Neutrophil (primary cell): ENCODE data around the gene PYDC2.

ENCODE experiments used
- H3K27ac ChIP-seq: fragments of 200-600 bp; sonication (generic); 2 replicates; pipeline ENCODE4 v1.5.1; 2016; ENCODE audit warnings: mild to moderate bottlenecking, moderate library complexity
- H3K27me3 ChIP-seq: fragments of 200-600 bp; sonication (generic); 2 replicates; pipeline ENCODE4 v1.6.0; 2016; ENCODE audit warnings: mild to moderate bottlenecking
- H3K36me3 ChIP-seq: fragments of 200-600 bp; sonication (generic); 2 replicates; pipeline ENCODE4 v1.5.1; 2017
- H3K4me1 ChIP-seq, 2 experiments: fragments of 200-600 bp in 1 of 2; sonication (generic) in 1 of 2; 1 replicate in 1 of 2; 2 replicates in 1 of 2; pipeline versions ENCODE4 v1.5.1 to v1.6.1; 2013 to 2016; ENCODE audit warnings: low read depth in 1 of 2, low read length in 1 of 2, mild to moderate bottlenecking in 1 of 2, moderate library complexity in 1 of 2; ENCODE audit not compliant: control insufficient read depth in 1 of 2, insufficient read depth in 1 of 2
- H3K4me3 ChIP-seq, 2 experiments: fragments of 200-600 bp in 1 of 2; sonication (generic) in 1 of 2; 1 replicate in 1 of 2; 2 replicates in 1 of 2; pipeline ENCODE4 v1.5.1; 2013 to 2016; ENCODE audit warnings: low read depth in 1 of 2, low read length in 1 of 2, mild to moderate bottlenecking in 1 of 2, moderate library complexity in 1 of 2
- H3K9me3 ChIP-seq: fragments of 200-600 bp; sonication (generic); 2 replicates; pipeline ENCODE4 v1.5.1; 2016
- CTCF ChIP-seq: fragments of 200-600 bp; sonication (generic); IDR thresholded peaks from 2 replicates; pipeline ENCODE4 v1.5.1; 2016; ENCODE audit warnings: antibody characterized with exemption

Gene PYDC2

GRCh38 chr3:191484461-191484860 is 23.5 kb downstream of the PYDC2 start:
- no peak for TF ChIP-seq CTCF
- Histone ChIP-seq H3K9me3 (no peaks in the 10 kb centered on the region), H3K27ac (no peak overlapping the region), H3K27me3 (no peaks in the 10 kb centered on the region), H3K36me3 (no peaks in the 10 kb centered on the region), H3K4me1 (no peaks in the 10 kb centered on the region), H3K4me3 (no peak overlapping the region)

- H3K9me3 ChIP-seq: no peaks in the 10 kb centered on the region
- no peak overlapping the region for H3K4me3 ChIP-seq
- no peaks in the 10 kb centered on the region for H3K36me3 ChIP-seq
- no peaks in the 10 kb centered on the region for H3K4me1 ChIP-seq
- TF ChIP-seq CTCF: no peak
- no peak overlapping the region for H3K27ac ChIP-seq
- no peaks in the 10 kb centered on the region for H3K27me3 ChIP-seq
Measured at GRCh38 chr3:191492601-191493000, 31.6 kb downstream of the PYDC2 start.

- Histone ChIP-seq H3K27me3 (no peaks in the 10 kb centered on the region), H3K27ac (no peak overlapping the region), H3K4me1 (no peaks in the 10 kb centered on the region), H3K9me3 (no peaks in the 10 kb centered on the region), H3K4me3 (no peak overlapping the region), H3K36me3 (no peaks in the 10 kb centered on the region)
- no peak for TF ChIP-seq CTCF
Measured at GRCh38 chr3:191493336-191493735, 32.4 kb downstream of the PYDC2 start.

- Histone ChIP-seq H3K9me3 (no peaks in the 10 kb centered on the region), H3K4me1 (no peaks in the 10 kb centered on the region), H3K4me3 (no peak overlapping the region), H3K27ac (no peak overlapping the region), H3K36me3 (no peaks in the 10 kb centered on the region), H3K27me3 (no peaks in the 10 kb centered on the region)
- TF ChIP-seq CTCF: no peak
Measured at GRCh38 chr3:191499307-191500080, 38.5 kb downstream of the PYDC2 start.

- no peak for TF ChIP-seq CTCF
- Histone ChIP-seq H3K4me1 (no peaks in the 10 kb centered on the region), H3K27me3 (no peaks in the 10 kb centered on the region), H3K27ac (no peak overlapping the region), H3K9me3 (no peaks in the 10 kb centered on the region), H3K4me3 (no peak overlapping the region), H3K36me3 (no peaks in the 10 kb centered on the region)
Measured at GRCh38 chr3:191500892-191501291, 39.9 kb downstream of the PYDC2 start.
